Trophoblast cell (in vitro differentiated cells and primary cell): ENCODE data around the gene TMEM181.

Source experiments
- DNase-seq, 2 donors: peaks; one replicate each; pipeline ENCODE4 v3.0.0-alpha.2; 2016
- H2AFZ ChIP-seq: 2 replicates; pipeline ENCODE4 v1.6.1; 2013; ENCODE audit warnings: low read length, moderate library complexity, mild to moderate bottlenecking; ENCODE audit not compliant: insufficient read depth, poor library complexity
- H2AK5ac ChIP-seq: 2 replicates; pipeline ENCODE4 v1.6.1; 2013; ENCODE audit warnings: mild to moderate bottlenecking, low read length
- H2BK120ac ChIP-seq: 2 replicates; pipeline ENCODE4 v1.6.1; 2013; ENCODE audit warnings: low read length, mild to moderate bottlenecking, moderate library complexity; ENCODE audit not compliant: insufficient read depth, poor library complexity
- H2BK12ac ChIP-seq: 2 replicates; pipeline ENCODE4 v1.6.1; 2013; ENCODE audit warnings: mild to moderate bottlenecking, low read length, moderate library complexity
- H2BK5ac ChIP-seq: 2 replicates; pipeline ENCODE4 v1.6.1; 2013; ENCODE audit warnings: low read length, low read depth, moderate library complexity, mild to moderate bottlenecking; ENCODE audit not compliant: poor library complexity
- H3K14ac ChIP-seq: 2 replicates; pipeline ENCODE4 v1.6.1; 2013; ENCODE audit warnings: mild to moderate bottlenecking, low read length
- H3K18ac ChIP-seq: 2 replicates; pipeline ENCODE4 v1.6.1; 2013; ENCODE audit warnings: mild to moderate bottlenecking, low read length
- H3K23ac ChIP-seq: 2 replicates; pipeline ENCODE4 v1.6.1; 2013; ENCODE audit warnings: low read length
- H3K27ac ChIP-seq: 2 replicates; pipeline ENCODE4 v1.5.1; 2013; ENCODE audit warnings: low read depth, mild to moderate bottlenecking, inconsistent platforms, low read length, moderate library complexity
- H3K27me3 ChIP-seq: 2 replicates; pipeline ENCODE4 v1.6.1; 2013; ENCODE audit warnings: inconsistent platforms, mild to moderate bottlenecking, low read length, moderate library complexity; ENCODE audit not compliant: insufficient read depth
- H3K36me3 ChIP-seq, 2 experiments: 1 replicate in 1 of 2; 2 replicates in 1 of 2; pipeline ENCODE4 v1.6.1; 2013; ENCODE audit warnings: low read length in 2 of 2, mild to moderate bottlenecking in 2 of 2, moderate library complexity in 1 of 2; ENCODE audit not compliant: insufficient read depth in 2 of 2, control insufficient read depth in 1 of 2
- H3K4ac ChIP-seq: 2 replicates; pipeline ENCODE4 v1.6.1; 2013; ENCODE audit warnings: low read depth, mild to moderate bottlenecking, low read length, moderate library complexity
- H3K4me1 ChIP-seq, 2 experiments: 1 replicate in 1 of 2; 2 replicates in 1 of 2; pipeline ENCODE4 v1.6.1; 2013; ENCODE audit warnings: low read length in 2 of 2, mild to moderate bottlenecking in 2 of 2, moderate library complexity in 1 of 2; ENCODE audit not compliant: insufficient read depth in 2 of 2, control insufficient read depth in 1 of 2
- H3K4me2 ChIP-seq: 2 replicates; pipeline ENCODE4 v1.6.1; 2013; ENCODE audit warnings: inconsistent platforms, mild to moderate bottlenecking, low read length, moderate library complexity
- H3K4me3 ChIP-seq: 2 replicates; pipeline ENCODE4 v1.5.1; 2013; ENCODE audit warnings: mild to moderate bottlenecking, low read depth, low read length, inconsistent platforms
- H3K79me1 ChIP-seq: one replicate; pipeline ENCODE4 v1.6.1; 2013; ENCODE audit warnings: low read length
- H3K79me2 ChIP-seq: 2 replicates; pipeline ENCODE4 v1.6.1; 2013; ENCODE audit warnings: low read length, mild to moderate bottlenecking; ENCODE audit not compliant: control insufficient read depth, insufficient read depth, poor library complexity
- H3K9ac ChIP-seq: 2 replicates; pipeline ENCODE4 v1.6.1; 2013; ENCODE audit warnings: mild to moderate bottlenecking, low read length
- H3K9me3 ChIP-seq: 2 replicates; pipeline ENCODE4 v1.6.1; 2013; ENCODE audit warnings: low read depth, mild to moderate bottlenecking, control low read depth, inconsistent platforms, low read length; ENCODE audit not compliant: insufficient read depth
- H4K12ac ChIP-seq: 2 replicates; pipeline ENCODE4 v1.6.1; 2013; ENCODE audit warnings: low read depth, mild to moderate bottlenecking, low read length, moderate library complexity
- H4K8ac ChIP-seq: 2 replicates; pipeline ENCODE4 v1.6.1; 2013; ENCODE audit warnings: low read depth, mild to moderate bottlenecking, low read length, moderate library complexity
- H4K91ac ChIP-seq: one replicate; pipeline ENCODE4 v1.6.1; 2013; ENCODE audit warnings: low read depth, mild to moderate bottlenecking, low read length, moderate library complexity
- WGBS: extraction: QIAGEN DNeasy Blood & Tissue Kit; methylation state at CpG from one replicate; pipeline ENCODE4 v1.1.7; 2013; ENCODE audit warnings: missing lambda C conversion rate; ENCODE audit not compliant: insufficient read length, insufficient coverage; ENCODE audit errors: extremely low coverage; 5-methylcytosine and 5-hydroxymethylcytosine counted together

The TMEM181 gene

DNA sequence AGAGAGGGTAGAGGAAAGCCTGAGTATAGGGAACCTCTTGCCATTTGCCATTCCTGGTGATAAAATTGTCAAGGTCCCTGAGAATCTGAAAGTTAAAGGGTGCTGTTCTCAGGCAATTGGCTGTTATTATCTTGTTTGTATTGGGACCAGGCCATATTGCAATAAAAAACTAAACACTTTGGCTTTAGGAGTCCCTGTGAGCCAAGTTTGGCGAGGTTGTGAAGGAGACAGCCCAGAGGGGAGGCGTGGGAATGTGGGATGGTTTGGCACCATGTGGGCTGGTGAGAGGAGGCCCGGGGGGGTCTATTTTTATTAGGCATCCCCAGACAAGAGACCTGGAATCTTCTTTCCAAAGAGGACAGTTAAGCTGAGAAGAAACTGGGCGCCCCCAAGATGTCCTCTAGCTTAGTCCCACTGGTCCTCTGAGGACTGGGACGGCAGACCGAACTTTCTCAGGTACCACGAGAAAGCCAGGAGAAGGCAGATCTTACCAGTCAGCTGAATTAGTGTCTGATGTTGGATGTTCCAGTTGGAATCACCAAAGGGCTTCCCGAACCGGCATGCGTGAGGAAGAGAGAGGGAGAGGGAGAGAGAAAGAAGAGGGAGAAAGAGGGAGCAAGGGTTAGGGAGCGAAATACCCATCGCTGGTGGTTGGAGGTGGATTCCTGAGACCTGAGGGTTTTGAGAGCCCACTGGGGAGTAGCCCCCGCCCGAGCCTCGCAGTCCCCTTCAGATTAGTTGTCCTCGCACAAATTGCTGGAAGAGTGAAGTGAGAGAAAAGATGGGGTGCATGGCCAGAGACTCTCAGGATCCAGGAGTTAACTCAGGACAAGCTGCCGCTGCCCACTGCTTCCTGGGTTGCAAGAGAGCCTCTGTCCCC, 60.3 kb downstream of the TMEM181 start:
- no peaks in the 10 kb centered on the region for H3K27me3 ChIP-seq
- no peak overlapping the region for H3K9ac ChIP-seq
- no peak overlapping the region for H4K91ac ChIP-seq
- no peaks in the 10 kb centered on the region for H3K79me2 ChIP-seq
- H3K23ac ChIP-seq = no peak overlapping the region
- H3K4ac ChIP-seq = no peak overlapping the region
- H4K8ac ChIP-seq = no peak overlapping the region
- H2BK5ac ChIP-seq = no peak overlapping the region
- no peaks in the 10 kb centered on the region for H3K79me1 ChIP-seq
- no peak overlapping the region for H3K4me3 ChIP-seq
- WGBS = no CpG with 5 or more reads among the region's 17 CpGs
- no peak overlapping the region for H2BK120ac ChIP-seq
- no peak overlapping the region for H3K18ac ChIP-seq
- DNase-seq = no peak
- no peak overlapping the region for H3K27ac ChIP-seq
- H3K14ac ChIP-seq = no peak overlapping the region
- H3K9me3 ChIP-seq = no peaks in the 10 kb centered on the region
- H3K36me3 ChIP-seq = peaks cover 17 to 19% of the 10 kb centered on the region in 2 experiments
- H3K4me2 ChIP-seq = no peak overlapping the region
- H2AK5ac ChIP-seq = no peak overlapping the region
- no peak overlapping the region for H2BK12ac ChIP-seq
- H3K4me1 ChIP-seq = no peaks in the 10 kb centered on the region
- H4K12ac ChIP-seq = no peak overlapping the region
- no peak overlapping the region for H2AFZ ChIP-seq

DNA sequence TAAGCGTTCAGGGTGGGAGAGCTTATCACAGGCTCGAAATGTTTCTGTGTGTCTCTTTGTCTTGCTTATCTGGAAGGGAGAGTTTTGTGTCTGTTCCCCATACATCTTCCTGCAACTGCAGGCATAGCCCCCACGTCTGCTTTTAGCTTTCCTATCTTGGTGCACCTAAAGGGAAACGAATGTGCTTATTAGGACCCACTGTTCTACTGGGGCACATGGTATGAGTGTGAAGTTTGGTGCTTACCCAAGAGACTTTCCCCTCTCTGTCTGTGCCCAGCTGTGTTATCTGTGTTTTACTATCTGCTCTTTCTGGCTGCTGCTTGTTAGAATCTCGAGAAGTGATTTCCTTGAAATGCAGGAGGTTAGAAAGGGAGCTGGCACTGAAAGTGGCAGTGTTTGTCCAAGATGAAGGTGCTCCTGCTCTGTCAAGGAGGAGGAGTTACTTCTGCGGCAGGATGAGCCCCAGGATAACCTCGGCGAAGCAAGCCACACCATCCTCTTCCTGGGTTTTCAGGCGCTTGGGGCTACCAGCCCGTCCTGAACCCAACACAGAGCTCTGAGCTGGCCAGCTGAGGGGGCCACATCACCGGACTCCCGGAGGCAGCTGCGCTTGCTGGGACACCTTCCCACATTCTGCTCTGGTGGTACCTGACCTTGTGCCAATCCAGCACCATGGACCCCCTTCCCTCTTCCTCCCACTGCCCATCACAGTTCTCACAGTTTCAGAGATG, 61.2 kb downstream of the TMEM181 start:
- H4K12ac ChIP-seq = no peak overlapping the region
- no peak overlapping the region for H3K14ac ChIP-seq
- DNase-seq = no peak
- no peak overlapping the region for H3K18ac ChIP-seq
- H3K9me3 ChIP-seq = no peaks in the 10 kb centered on the region
- no peak overlapping the region for H3K23ac ChIP-seq
- no peak overlapping the region for H3K4me2 ChIP-seq
- H3K27ac ChIP-seq = no peak overlapping the region
- H2BK5ac ChIP-seq = no peak overlapping the region
- peaks cover 24 to 27% of the 10 kb centered on the region in 2 experiments for H3K36me3 ChIP-seq
- no peak overlapping the region for H3K9ac ChIP-seq
- H4K91ac ChIP-seq = no peak overlapping the region
- H2AFZ ChIP-seq = no peak overlapping the region
- no peak overlapping the region for H2BK120ac ChIP-seq
- no peak overlapping the region for H4K8ac ChIP-seq
- no peaks in the 10 kb centered on the region for H3K27me3 ChIP-seq
- no peak overlapping the region for H3K4ac ChIP-seq
- no peak overlapping the region for H2BK12ac ChIP-seq
- no peaks in the 10 kb centered on the region for H3K79me1 ChIP-seq
- H2AK5ac ChIP-seq = no peak overlapping the region
- WGBS = no CpG with 5 or more reads among the region's 13 CpGs
- no peaks in the 10 kb centered on the region for H3K79me2 ChIP-seq
- no peaks in the 10 kb centered on the region for H3K4me1 ChIP-seq
- no peak overlapping the region for H3K4me3 ChIP-seq

DNA sequence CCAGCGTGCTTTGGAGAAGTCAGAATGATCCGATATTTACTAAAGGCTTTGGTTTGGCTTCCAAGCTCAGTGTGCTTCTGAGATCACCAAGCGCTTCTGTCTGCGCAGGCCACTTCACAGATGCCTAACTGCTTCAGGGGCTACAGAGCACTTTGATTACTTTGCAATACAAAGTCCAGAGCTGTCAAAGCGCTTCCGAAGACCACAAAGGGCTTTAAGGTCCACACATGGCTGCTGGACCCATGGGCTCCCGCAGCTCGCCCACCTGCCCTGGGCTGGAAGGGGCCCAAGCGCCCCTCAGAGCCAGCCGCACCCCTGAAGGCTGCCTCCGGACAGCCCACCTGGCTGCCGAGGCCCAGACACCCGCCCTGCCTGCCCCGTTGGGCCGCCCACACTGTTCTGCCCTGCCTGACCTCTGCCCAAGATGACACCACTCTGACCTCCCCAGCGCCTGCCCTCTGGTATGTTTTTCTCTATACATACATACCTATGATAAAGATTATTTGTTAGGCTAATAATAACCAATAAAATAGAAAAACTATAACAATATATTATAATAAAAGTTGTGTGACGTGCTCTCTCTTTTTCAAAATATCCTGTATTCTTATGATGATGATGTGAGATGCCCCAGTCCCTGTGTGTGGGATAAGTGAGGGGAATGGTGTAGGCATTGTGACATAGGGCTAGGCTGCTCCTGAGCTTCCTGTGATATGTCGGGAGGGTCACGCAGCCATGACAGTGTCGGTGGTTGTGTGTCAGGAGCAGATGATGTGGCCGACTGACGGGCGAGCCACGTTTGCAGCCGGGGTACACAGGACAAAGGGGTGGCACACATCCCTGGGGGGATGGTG, 62.0 kb downstream of the TMEM181 start:
- Histone ChIP-seq H3K4me3 (no peak overlapping the region), H3K14ac (no peak overlapping the region), H4K8ac (no peak overlapping the region), H4K91ac (no peak overlapping the region), H3K4ac (no peak overlapping the region), H2BK120ac (no peak overlapping the region), H4K12ac (no peak overlapping the region), H3K27me3 (no peaks in the 10 kb centered on the region), H3K23ac (no peak overlapping the region), H3K4me1 (no peaks in the 10 kb centered on the region), H2AK5ac (no peak overlapping the region), H3K27ac (no peak overlapping the region), H3K9ac (no peak overlapping the region), H3K79me2 (no peaks in the 10 kb centered on the region), H3K36me3 (peaks cover 31% of the 10 kb centered on the region in 2 experiments), H2BK12ac (no peak overlapping the region), H2BK5ac (no peak overlapping the region), H2AFZ (no peak overlapping the region), H3K4me2 (no peak overlapping the region), H3K18ac (no peak overlapping the region), H3K79me1 (no peaks in the 10 kb centered on the region), H3K9me3 (no peaks in the 10 kb centered on the region)
- DNase-seq = no peak
- WGBS = no CpG with 5 or more reads among the region's 25 CpGs

GRCh38 chr6:158622545-158623190, 62.8 kb downstream of the TMEM181 start:
- Histone ChIP-seq H3K4me3 (no peak overlapping the region), H3K9me3 (no peaks in the 10 kb centered on the region), H2AFZ (no peak overlapping the region), H2AK5ac (no peak overlapping the region), H4K91ac (no peak overlapping the region), H3K4me1 (no peaks in the 10 kb centered on the region), H3K23ac (no peak overlapping the region), H4K8ac (no peak overlapping the region), H2BK12ac (no peak overlapping the region), H2BK120ac (no peak overlapping the region), H3K14ac (no peak overlapping the region), H3K4ac (no peak overlapping the region), H2BK5ac (no peak overlapping the region), H3K79me2 (no peaks in the 10 kb centered on the region), H3K27ac (no peak overlapping the region), H3K27me3 (no peaks in the 10 kb centered on the region), H3K36me3 (peaks cover 38% of the 10 kb centered on the region in 2 experiments), H3K9ac (no peak overlapping the region), H4K12ac (no peak overlapping the region), H3K4me2 (no peak overlapping the region), H3K79me1 (no peaks in the 10 kb centered on the region), H3K18ac (no peak overlapping the region)
- no peak for DNase-seq
- no CpG with 5 or more reads among the region's 10 CpGs for WGBS
